Panc1 (cell line): Measurements from ENCODE around the gene PRODH2. TPM values are rescaled to one million over a fixed set of nuclear protein-coding genes. Genes with fewer than 3 reads are reported as not detected.

Source experiments
- total RNA-seq: library from RNA; stranded (reverse); gene quantifications from one replicate; pipeline ENCODE4 v1.2.1, GENCODE V29; 2021; ENCODE audit not compliant: unreplicated experiment

The PRODH2 gene
- total RNA-seq, 1 experiment from 2014 or later = not detected

Other genes with a start within 250 kb of the PRODH2 start
- gene ATP4A, start 249.2 kb downstream of the PRODH2 start, total RNA-seq = not detected
- gene PMIS2, start 226.7 kb downstream of the PRODH2 start, total RNA-seq = not detected
- 23.2 TPM for gene HAUS5, start 200.1 kb downstream of the PRODH2 start, total RNA-seq
- 180 TPM for gene RBM42, start 183.8 kb downstream of the PRODH2 start, total RNA-seq
- gene ETV2, start 171.1 kb downstream of the PRODH2 start, total RNA-seq = 2.8 TPM
- 835 TPM for gene COX6B1, start 164.5 kb downstream of the PRODH2 start, total RNA-seq
- gene UPK1A, start 146.3 kb downstream of the PRODH2 start, total RNA-seq = 0.67 TPM
- not detected for gene ZBTB32, start 108.3 kb downstream of the PRODH2 start, total RNA-seq
- gene KMT2B, start 94.8 kb downstream of the PRODH2 start, total RNA-seq = 68.8 TPM
- gene IGFLR1, start 70.4 kb downstream of the PRODH2 start, total RNA-seq = 12.5 TPM
- 29.8 TPM for gene U2AF1L4, start 67.4 kb downstream of the PRODH2 start, total RNA-seq
- gene PSENEN, start 67.2 kb downstream of the PRODH2 start, total RNA-seq = 169 TPM
- gene LIN37, start 64.3 kb downstream of the PRODH2 start, total RNA-seq = 23.5 TPM
- 0.87 TPM for gene HSPB6, start 55.8 kb downstream of the PRODH2 start, total RNA-seq
- 63.9 TPM for gene PROSER3, start 54.7 kb downstream of the PRODH2 start, total RNA-seq
- 35.8 TPM for gene ARHGAP33, start 37.3 kb downstream of the PRODH2 start, total RNA-seq
- 0.67 TPM for gene NPHS1, start 39.7 kb upstream of the PRODH2 start, total RNA-seq
- gene KIRREL2, start 44.1 kb upstream of the PRODH2 start, total RNA-seq = 5.0 TPM
- gene APLP1, start 55.7 kb upstream of the PRODH2 start, total RNA-seq = 74.6 TPM
- 20.5 TPM for gene NFKBID, start 87.7 kb upstream of the PRODH2 start, total RNA-seq
- gene HCST, start 89.7 kb upstream of the PRODH2 start, total RNA-seq = 2.9 TPM
- gene TYROBP, start 95.5 kb upstream of the PRODH2 start, total RNA-seq = not detected
- 16.7 TPM for gene LRFN3, start 123.5 kb upstream of the PRODH2 start, total RNA-seq
- gene SDHAF1, start 182.3 kb upstream of the PRODH2 start, total RNA-seq = 19.0 TPM
- gene SYNE4, start 196.0 kb upstream of the PRODH2 start, total RNA-seq = 1.1 TPM
- 44.8 TPM for gene ALKBH6, start 201.4 kb upstream of the PRODH2 start, total RNA-seq
- gene CLIP3, start 220.0 kb upstream of the PRODH2 start, total RNA-seq = 4.7 TPM
- gene THAP8, start 241.4 kb upstream of the PRODH2 start, total RNA-seq = 9.6 TPM
- gene WDR62, start 242.1 kb upstream of the PRODH2 start, total RNA-seq = 51.4 TPM